Suprapubic skin (tissue), 4 donors: Measurements from ENCODE around the gene PKIB.

ENCODE experiments used
- EP300 ChIP-seq: sonication (generic); formaldehyde crosslinking; IDR thresholded peaks from one replicate; pipeline ENCODE4 v1.6.1; 2017; ENCODE audit warnings: antibody characterized with exemption
- POLR2A ChIP-seq, 2 donors: fragments of 450-650 bp; IDR thresholded peaks; one replicate each; pipeline ENCODE4 v1.6.1; 2017; ENCODE audit warnings: antibody characterized with exemption in 2 of 2, mild to moderate bottlenecking in 2 of 2, moderate library complexity in 2 of 2
- POLR2AphosphoS5 ChIP-seq, 3 donors: sonication (generic); formaldehyde crosslinking; IDR thresholded peaks; one replicate each; pipeline ENCODE4 v1.6.1; 2017; ENCODE audit warnings: antibody characterized with exemption in 3 of 3
- TF ChIP-seq, protein P1 (sequence below), 2 donors: fragments of 200-600 bp in 1 of 2; fragments of 450-650 bp in 1 of 2; sonication (generic) in 1 of 2; IDR thresholded peaks; one replicate each; pipeline ENCODE4 v1.5.1; 2016 to 2019; ENCODE audit warnings: antibody characterized with exemption in 2 of 2, mild to moderate bottlenecking in 1 of 2, moderate library complexity in 1 of 2

DNA sequence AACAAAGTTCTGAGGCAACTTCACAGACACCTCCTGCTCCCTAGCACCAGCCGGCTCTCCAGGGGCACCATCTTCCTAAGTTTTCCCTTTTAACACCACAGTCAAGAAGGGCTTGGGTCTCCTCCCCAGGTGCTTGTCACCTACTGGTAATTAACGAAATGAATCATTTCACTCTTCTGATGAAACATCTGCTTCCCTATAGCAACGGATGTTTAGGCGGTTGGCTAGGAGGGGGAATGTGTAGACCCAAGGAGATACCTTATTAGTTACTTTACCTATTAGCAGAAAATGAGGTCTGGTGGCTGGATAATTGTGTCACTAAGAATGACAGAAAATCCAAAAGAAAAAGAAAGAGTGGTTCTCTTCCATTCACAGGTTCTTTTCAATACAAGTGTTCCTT is 123.1 kb downstream of the PKIB start:
- TF ChIP-seq, protein P1, sequence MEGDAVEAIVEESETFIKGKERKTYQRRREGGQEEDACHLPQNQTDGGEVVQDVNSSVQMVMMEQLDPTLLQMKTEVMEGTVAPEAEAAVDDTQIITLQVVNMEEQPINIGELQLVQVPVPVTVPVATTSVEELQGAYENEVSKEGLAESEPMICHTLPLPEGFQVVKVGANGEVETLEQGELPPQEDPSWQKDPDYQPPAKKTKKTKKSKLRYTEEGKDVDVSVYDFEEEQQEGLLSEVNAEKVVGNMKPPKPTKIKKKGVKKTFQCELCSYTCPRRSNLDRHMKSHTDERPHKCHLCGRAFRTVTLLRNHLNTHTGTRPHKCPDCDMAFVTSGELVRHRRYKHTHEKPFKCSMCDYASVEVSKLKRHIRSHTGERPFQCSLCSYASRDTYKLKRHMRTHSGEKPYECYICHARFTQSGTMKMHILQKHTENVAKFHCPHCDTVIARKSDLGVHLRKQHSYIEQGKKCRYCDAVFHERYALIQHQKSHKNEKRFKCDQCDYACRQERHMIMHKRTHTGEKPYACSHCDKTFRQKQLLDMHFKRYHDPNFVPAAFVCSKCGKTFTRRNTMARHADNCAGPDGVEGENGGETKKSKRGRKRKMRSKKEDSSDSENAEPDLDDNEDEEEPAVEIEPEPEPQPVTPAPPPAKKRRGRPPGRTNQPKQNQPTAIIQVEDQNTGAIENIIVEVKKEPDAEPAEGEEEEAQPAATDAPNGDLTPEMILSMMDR (IDR thresholded peaks at IDR 0.05): no peak
- TF ChIP-seq POLR2A (IDR thresholded peaks at IDR 0.05) (no peak), POLR2AphosphoS5 (IDR thresholded peaks at IDR 0.05) (no peak), EP300 (no peak)
